Measurements from ENCODE around the gene SLC34A1. TPM values are rescaled to one million over a fixed set of nuclear protein-coding genes. Genes with fewer than 3 reads are reported as not detected.
A peak's percentile ranks its signal among the peaks of the same experiment; 100 is the strongest.
"Not testable (repeated sequence)": the region's sequence is repeated elsewhere in the genome, so short reads cannot be mapped to it uniquely, and the experiment has no call there.

The SLC34A1 gene
- total RNA-seq, 1 donor from 2014 or later, result not detected

DNA sequence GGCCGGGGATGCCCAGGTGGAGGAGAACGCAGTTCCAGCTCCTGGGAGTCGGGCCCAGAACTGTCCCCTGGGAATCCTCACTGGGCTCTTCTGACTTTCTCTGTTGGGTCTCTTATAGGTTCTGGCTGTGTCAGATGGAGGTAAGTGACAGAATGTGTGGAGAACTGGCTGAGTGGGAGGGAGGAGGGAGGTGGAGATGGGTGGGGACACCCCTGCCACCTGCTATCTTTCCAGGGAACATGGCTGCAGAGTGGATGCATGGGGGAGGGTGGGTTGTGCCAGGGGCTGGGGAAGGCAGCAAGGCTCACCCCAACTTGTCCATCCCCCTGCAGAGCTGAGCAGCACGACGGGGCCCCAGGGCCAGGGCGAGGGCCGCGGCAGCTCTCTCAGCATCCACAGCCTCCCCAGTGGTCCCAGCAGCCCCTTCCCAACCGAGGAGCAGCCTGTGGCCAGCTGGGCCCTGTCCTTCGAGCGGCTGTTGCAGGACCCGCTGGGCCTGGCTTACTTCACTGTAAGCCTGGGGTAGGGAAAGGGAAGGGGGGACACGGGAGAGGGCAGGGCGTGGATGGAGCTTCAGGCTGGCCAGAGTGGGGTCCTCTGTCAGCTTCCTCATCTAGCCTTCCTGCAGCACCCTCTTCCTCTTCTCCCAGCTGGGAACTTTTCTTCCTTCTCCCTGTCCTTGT is 18.2 kb upstream of the SLC34A1 start:
- ATAC-seq (ENCODE audit: poor library complexity), result no peak
- intact Hi-C loops (cut with DNase I), result no loop called here
- DNase-seq, result no peak

DNA sequence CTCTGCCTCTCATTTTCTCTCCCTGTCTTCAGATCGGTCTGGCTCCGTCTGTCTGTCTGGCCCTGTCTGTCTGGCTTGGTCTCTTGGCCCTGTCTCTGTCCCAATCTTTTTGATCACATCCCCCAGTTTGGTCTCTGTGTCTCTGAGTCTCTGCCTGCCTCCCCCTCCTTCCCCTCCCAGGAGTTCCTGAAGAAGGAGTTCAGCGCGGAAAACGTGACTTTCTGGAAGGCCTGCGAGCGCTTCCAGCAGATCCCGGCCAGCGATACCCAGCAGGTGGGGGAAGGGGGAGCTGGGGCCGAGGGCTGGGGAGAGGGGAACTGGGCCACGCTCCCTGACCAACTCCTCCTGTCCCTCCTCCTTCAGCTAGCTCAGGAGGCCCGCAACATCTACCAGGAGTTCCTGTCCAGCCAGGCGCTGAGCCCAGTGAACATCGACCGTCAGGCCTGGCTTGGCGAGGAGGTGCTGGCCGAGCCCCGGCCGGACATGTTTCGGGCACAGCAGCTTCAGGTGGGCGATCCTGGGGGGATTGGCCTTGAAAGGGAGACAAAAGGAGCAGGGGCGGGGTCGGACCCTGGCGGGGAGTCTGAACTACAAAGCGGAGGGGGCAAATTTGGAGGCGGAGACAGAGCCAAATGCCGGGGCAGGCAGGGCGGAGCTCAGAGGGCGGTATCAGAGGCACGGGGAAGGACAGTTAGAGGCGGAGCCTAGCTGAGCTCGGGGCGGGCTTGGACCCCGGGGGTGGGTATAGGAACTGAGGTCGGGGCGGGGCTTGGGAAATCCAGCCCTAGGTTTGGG is 17.5 kb upstream of the SLC34A1 start:
- peak; percentile 88 for ATAC-seq (ENCODE audit: poor library complexity)
- peak; percentile 92 for DNase-seq
- intact Hi-C loops (cut with DNase I), result no loop called here

DNA sequence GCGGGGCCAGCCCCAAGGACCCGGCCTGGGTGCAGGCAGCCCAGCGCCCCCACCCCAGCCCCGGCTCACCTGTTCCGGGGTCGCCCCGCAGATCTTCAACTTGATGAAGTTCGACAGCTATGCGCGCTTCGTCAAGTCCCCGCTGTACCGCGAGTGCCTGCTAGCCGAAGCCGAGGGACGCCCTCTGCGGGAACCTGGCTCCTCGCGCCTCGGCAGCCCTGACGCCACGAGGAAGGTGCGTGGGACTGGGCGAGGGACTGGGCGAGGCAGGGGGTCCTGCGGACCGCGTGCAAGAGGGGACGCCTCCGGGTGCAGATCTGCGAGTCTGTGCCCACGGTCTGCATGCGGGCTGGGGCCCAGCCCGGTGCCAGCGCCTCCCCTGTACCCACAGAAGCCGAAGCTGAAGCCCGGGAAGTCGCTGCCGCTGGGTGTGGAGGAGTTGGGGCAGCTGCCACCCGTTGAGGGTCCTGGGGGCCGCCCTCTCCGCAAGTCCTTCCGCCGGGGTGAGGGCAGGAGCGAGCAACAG is 16.8 kb upstream of the SLC34A1 start:
- DNase-seq, result no peak
- intact Hi-C loops (cut with DNase I), result no loop called here
- ATAC-seq (ENCODE audit: poor library complexity), result peak; percentile 5

DNA sequence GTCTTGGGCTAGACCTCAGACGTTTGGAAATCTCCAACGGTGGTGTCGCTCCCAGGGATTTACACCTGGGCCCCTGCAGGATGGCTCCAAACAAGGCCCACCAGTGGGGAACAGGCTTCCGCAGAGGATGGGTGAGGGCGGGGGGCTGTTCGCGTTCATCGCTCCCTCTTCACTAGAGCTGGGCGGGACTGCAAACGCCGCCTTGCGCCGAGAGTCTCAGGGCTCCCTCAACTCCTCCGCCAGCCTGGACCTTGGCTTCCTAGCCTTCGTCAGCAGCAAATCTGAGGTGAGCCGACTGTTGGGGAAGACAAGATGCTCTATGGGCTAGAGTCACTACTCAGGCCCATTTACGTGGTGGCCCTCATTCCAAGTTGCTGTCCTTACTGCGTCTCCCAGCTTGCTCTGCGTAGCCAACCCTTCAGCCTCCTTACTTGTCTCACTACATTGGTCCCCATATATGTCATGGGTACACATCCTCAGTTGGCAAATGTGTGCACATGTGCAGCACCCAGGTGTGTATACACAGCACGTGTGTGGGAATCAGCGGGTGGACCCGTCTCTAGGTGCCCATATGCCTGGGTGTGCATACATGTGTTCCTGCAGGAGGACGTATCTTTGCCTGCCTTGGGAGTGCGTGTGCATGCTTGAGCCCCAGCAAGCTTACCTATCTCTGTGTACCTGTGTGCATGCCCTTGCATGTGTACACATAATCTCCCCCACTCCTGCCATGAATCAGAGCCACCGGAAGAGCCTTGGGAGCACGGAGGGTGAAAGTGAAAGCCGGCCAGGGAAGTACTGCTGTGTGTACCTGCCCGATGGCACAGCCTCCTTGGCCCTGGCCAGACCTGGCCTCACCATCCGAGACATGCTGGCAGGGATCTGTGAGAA is 16.0 kb upstream of the SLC34A1 start:
- intact Hi-C loops (cut with DNase I), result no loop called here
- DNase-seq, result no peak

DNA sequence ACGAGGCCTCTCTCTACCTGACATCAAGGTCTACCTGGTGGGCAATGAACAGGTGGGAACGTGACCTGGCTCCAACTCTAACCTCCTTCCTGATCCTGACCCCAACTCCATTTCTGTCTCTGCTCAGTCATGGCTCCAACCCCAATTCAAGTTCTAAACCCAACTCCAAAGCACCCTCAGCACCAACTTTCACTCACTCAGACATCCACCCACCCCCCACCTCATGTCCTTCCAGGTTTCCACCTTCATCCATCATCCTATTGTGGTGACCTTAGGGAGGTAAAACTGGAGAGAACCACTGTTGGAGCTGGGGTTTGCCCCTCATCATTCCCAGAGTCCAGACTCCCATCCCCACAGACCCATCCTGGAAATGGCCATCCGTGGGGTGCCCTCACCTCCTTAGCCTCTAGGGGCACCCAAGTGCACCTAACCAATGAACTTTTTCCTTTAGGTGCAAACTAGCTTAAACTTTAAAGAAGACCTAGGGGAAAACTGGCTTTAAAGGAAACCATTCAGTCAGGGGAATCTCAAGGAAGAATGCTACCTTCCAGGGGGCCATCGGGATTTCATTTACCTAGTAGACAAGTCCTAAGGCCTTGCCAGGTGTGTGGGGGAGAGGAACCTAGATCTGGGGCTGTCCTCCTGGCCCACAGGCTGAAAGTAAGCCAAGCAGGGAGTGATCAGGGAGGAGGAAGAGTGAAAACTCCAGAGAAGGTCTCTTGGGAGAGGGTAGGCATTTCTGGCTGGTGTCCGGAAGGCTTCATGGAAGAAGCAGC is 15.2 kb upstream of the SLC34A1 start:
- ATAC-seq (ENCODE audit: poor library complexity) (no peak), DNase-seq (no peak)
- intact Hi-C loops (cut with DNase I), result no loop called here

More for the DNA sequence above, 16.0 kb upstream of the SLC34A1 start:
- ATAC-seq (ENCODE audit: poor library complexity), result no peak

DNA sequence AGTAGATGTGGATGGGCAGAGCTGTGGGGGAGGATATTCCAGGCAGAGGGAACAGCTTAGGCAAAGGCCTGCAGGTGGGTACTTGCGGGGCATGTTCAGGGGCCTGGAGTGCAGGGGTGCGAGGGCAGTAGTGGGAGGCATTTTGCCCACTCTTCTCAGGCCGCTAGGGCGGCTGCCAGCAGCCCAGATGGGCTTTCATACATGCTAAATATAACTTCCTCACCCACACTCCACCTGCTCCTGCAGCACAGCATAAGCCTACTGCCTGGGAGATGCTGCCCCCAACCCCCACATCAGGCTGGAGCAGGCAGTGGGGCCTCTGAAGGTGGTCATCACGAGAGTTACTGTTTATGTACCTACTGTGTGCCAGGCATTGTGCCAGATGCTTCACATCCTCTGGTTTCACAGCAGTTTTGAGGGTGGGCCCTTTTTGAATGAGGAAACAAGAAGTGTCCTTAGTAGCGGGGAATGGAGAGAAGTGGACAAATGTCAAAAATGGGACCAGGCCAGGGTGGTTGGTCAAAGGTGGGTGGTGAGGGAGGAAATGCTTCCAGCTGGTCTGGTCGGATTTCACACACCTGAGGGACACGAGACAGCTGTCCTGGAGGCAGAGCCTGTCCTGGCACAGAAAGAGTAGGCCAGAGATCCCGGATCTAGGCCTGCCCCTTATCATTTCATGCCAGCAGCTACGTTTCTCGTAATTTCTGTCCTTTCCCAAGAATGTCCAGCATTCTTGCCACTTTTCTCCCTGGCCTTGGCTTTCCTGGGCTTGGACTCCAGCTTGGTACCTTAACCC is 14.4 kb upstream of the SLC34A1 start:
- no peak for ATAC-seq (ENCODE audit: poor library complexity)
- no peak for DNase-seq
- intact Hi-C loops (cut with DNase I), result no loop called here

DNA sequence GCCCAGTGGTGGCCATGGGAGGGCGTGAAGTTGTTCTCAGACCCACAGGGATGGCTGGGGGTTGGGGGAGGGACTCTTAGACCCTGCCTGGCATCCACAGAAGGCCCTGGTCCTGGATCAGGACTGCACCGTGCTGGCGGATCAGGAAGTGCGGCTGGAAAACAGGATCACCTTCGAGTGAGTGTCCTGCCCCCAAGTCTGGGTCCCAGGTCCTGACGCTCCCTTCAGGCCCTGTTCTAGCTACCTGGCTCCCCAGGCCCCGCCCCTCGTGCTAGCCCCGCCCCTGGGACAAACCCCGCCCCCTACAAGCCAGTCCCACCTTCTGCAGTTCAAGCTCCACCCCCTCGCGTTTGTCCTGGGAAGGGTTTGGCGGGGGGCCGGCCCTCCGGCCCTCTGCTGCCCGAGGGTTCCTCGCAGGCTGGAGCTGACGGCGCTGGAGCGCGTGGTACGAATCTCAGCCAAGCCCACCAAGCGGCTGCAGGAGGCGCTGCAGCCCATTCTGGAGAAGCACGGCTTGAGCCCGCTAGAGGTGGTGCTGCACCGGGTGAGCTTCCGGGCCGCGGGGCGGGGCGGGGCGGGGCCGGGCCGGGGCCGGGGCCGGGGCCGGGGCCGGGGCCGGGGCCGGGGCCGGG is 13.6 kb upstream of the SLC34A1 start:
- intact Hi-C loops (cut with DNase I), result no loop called here
- peak; percentile 62 for ATAC-seq (ENCODE audit: poor library complexity)

DNA sequence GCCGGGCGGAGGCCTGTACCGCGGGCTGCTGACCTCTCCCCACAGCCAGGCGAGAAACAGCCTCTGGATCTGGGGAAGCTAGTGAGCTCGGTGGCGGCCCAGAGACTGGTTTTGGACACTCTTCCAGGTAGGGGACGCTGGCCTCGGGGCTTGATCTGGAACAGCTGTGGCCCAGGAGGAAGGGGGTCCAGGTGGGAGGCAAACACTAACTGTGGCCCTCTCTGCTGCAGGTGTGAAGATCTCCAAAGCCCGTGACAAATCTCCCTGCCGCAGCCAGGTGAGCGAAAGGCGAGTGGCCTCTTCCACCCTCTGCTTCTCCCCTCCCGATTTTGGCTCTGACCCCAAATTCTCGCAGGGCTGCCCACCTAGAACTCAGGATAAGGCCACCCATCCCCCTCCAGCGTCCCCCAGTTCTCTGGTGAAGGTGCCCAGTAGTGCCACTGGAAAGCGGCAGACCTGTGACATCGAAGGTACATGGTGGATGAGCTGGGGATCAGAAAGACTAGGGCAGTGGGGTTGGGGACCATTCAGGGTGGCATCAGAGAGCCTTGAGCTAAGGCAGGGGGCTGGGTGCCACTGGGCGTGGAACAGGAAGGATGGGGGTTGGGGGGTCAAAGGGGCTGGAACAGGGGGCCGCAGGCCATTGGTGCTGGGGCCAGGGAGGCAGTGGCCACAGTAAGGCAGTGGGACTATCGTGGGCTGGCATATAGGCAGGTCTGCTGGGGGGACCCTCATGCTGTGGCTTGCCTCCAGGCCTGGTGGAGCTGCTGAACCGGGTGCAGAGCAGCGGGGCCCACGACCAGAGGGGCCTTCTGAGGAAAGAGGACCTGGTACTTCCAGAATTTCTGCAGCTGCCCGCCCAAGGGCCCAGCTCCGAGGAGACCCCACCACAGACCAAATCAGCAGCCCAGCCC is 12.9 kb upstream of the SLC34A1 start:
- DNase-seq, result no peak
- ATAC-seq (ENCODE audit: poor library complexity), result no peak
- intact Hi-C loops (cut with DNase I), result no loop called here

More for the DNA sequence above, 13.6 kb upstream of the SLC34A1 start:
- peak; percentile 84 for DNase-seq

DNA sequence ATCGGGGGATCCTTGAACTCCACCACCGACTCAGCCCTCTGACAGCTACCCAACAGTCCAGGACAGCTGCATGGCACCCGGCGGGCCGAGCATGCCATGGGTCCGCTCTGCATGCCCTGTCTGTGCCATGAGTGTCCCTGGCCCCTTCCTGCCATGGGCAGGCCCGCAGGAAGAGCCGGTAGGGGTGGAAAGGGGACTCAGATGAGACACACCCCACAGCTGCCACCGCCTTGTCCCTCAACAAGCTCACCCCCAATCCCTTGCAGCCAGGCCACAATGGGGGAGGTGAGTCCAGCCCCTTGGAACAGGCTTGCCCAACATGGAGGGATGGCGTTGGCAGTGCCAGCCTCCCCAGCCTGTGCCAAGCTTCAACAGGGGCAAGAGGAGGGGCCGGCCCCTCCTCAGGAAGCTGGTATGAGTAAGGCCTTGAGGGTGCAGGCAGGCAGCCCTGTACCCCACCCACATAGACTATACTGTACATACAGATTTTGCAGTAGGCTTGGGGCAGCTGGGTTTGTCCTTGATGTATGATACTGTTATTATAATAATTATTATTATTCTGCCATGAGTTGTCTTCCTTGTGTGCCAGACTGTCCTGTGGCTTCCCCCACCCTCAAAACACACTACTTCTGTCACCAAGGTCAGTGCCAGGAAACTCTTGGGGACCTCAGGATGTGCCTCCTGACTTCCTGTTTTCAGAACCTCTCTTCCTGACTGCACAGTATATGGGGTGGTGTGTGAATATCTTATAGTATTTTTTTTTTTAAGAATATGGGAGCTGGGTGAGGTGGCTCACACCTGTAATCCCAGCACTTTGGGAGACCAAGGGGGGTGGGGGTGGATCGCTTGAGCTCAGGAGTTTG is 12.0 kb upstream of the SLC34A1 start:
- intact Hi-C loops (cut with DNase I), result no loop called here
- DNase-seq (no peak), ATAC-seq (ENCODE audit: poor library complexity) (no peak)

DNA sequence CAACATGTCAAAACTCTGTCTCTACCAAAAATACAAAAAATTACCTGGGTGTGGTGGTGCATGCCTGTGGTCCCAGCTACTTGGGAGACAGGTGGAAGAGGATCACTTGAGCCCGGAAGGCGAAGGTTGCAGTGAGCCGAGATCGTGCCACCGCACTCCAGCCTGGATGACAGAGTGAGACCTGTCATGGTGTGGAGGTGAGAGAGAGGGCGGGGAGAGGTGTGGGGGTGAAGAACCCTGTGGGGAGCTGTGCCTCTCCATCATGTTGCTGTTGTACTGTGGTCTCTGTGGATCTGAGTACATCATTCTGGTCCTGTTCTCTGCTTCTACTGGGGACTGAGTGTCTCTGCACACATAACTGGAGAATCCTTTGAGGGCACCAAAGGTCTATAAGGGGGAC is 11.3 kb upstream of the SLC34A1 start:
- intact Hi-C loops (cut with DNase I), result no loop called here
- ATAC-seq (ENCODE audit: poor library complexity) (no peak), DNase-seq (no peak)

DNA sequence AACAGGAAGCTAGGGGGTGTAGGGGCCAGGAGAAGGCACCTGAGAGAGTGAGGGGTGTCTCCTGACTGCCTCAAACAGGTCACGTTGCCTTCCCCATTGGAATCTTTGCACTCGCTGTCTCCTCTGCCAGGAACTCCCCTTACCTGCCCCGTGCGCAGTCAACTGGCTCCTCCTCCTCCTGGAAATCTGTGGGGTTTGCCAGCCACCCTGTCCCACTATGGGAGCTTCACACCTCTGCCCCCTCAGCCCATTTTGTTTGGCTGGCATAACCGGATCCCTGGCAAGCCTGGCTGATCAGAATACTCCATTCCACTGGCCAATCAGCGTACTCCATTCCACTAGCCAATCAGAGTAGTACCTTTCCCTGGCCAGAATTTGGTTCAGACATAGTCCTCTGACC is 10.4 kb upstream of the SLC34A1 start:
- intact Hi-C loops (cut with DNase I), result no loop called here
- DNase-seq (no peak), ATAC-seq (ENCODE audit: poor library complexity) (no peak)

DNA sequence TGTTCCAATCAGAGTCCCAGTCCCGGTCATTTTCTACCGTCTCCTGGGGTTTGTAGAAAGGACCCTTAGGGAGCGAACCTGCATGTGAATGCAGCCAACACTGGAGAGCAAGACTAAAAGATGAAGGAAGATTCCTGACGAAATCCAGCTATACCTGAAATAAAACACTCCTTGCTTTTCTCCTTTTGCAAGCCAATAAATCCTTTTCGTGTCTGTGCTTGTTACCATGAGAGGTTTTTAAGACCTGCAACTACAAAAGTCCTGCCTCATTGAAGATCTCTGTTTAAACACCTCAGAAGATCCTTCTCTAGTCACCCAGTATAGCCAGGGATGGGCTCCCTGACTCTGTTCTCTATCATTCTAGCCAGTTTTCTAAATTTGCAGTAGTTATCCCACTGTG is 10.0 kb upstream of the SLC34A1 start:
- DNase-seq (no peak), ATAC-seq (ENCODE audit: poor library complexity) (no peak)
- intact Hi-C loops (cut with DNase I), result no loop called here

DNA sequence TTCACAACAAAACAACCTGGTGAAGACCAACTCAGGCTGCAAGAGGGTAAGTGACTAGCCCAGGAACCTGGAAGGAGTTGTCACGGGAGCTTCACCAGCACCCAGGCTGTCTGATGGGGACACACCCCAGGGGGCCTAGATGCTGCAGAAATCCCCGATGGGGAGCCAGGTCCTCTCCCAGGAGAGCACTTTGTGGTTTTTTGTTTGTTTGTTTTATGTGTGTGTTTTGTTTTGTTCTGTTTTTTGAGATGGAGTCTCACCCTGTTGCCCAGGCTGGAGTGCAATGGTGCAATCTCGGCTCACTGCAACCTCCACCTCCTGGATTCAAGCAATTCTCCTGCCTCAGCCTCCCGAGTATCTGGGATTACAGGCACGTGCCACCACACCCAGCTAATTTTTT is 8.7 kb upstream of the SLC34A1 start:
- intact Hi-C loops (cut with DNase I); ATAC-seq (ENCODE audit: poor library complexity); DNase-seq: not testable (repeated sequence)

DNA sequence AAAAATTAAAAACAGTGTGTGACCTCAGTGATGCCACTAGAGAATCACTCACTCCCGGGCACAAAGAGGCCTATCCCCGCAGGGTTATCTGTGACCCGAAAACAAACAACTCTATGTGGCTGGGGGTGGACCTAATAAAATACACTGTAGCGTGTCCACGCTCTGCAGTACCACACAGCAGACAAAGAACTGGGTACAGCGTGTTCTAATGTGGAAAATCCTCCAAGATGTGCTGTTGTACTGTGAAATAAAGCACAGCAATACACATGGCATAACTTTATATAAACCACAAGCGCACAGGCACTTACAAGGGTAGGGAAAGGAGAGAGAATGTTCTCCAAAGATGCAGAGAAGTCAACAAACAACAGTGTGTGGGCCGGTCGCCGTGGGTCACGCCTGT is 8.1 kb upstream of the SLC34A1 start:
- DNase-seq (no peak), ATAC-seq (ENCODE audit: poor library complexity) (no peak)
- intact Hi-C loops (cut with DNase I), result no loop called here

Data from Right ventricle myocardium superior (tissue), 1 donor.